COR-L47 (cell line): ENCODE measurements around the gene MAMLD1.

ENCODE experiments used
- DNase-seq: peaks from one replicate; lab custom pipeline; 2025; lab: John Stamatoyannopoulos, UW

MAMLD1 gene

GRCh38 chrX:150357790-150358189 is 5.3 kb upstream of the MAMLD1 start:
- DNase-seq, result no peak

GRCh38 chrX:150358651-150359050 is 4.5 kb upstream of the MAMLD1 start:
- no peak for DNase-seq

GRCh38 chrX:150360331-150360730 is 2.8 kb upstream of the MAMLD1 start:
- no peak for DNase-seq

DNA sequence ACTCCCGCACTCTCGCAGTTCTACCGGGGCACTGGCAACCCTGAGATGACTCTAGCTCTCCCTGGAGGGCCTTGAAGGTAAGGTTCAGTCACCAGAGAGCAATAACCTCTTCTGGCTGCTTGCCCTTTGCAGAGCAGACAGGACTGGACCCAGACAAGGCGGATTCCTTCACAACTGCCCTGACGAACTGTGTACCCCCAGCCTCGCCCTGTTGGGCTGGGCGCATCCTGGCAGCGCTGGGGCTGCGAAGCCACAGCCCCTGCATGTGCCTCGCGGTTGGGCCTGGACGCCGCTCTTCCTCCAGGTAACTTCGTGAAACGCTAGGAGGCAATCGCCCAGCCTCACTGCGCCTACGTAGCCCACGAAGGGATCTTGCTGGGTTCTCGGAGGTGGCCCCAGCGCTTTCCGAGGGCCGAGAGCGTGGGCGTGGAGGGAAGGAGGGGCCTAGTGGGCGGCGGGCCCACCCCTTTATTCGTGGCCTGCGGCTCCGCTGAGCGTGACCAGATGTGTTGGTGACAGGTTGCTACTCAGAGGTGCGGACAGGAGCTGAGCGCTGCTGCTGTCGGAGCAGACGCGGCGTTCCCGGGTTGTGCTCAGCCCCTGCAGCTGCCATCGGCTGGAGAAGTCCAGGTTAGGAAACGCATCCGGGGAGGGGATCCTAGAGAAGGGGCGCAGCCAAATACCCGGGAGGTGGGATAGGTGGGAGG is 1.9 kb upstream of the MAMLD1 start:
- no peak for DNase-seq

DNA sequence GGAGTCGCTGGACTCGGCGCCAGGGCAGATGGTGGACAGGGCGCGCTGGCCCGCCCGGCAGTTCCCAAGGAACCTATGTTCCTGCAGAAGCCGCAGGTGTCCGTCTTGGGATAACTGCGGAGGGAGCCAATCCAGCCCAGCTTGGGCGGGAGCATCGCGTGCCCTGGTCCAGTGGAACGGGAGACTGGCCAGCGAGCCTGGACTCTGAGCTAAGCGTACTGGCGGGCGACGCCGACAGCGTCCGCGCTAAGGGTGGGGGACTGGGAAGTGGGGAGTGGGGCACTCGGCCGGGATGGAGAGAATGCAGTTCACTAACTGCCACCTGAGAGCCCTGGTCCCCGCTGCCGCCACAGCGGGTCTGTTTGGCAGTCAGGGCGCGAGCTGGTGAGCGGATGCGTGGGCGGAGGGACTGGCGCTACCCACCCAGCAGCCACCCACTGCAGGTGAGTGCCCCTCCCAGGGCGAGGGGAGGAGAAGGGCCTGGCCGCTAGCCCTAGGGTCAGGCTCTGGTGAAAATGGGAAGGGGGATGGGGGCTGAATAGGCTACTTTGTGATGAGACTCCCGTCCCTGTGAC is 1.3 kb upstream of the MAMLD1 start:
- DNase-seq, result no peak

GRCh38 chrX:150363561-150364346 is 637 bp downstream of the MAMLD1 start:
- DNase-seq, result no peak

GRCh38 chrX:150364347-150365050 is 1.4 kb downstream of the MAMLD1 start:
- no peak for DNase-seq

- DNase-seq, result peak; percentile 12
These were observed 2.2 kb downstream of the MAMLD1 start for GRCh38 chrX:150365051-150365989.

DNA sequence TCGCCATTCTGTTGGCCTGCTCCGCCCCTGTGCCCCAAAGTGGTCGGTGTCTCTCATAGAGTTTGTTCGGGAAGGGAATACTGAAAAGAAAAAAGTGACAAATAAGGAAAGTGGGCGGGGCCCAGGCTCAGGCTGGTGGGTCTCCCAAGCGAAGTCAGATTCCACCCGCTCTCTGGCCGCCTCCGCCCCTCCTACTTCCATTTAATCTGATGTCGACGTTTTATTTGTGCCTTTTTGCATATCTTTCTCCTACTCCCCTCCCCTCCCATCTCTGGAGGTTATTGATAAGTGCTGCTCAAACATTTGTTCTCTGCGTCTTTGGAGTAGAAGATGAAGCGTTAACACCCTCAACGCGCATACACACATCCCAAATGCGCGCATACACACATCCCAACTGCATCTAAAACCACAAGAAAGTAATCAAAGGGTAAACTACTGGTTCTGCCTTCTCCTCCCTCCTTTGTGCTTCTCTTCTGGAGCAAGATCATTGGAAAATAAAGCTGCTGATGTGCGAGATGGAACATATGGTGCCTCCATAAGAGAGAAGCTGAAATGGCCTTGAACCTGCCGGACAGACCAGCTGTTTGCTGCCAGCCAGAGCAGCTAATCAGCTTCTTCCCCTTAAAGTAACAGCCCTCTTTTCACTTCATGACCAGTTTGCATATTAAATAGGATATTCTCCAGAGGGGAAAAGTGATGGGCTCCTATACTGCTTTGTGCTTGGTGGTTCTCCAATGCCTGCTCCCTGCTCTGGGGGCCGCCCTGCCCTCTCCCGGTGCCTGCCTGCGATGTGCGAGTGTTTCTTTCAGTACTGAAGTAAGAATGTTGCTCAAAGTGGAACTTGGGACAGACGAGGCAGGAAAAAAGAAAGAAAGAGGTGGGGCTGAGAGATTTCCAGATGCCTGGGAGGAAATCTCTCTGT is 3.1 kb downstream of the MAMLD1 start:
- no peak for DNase-seq

DNA sequence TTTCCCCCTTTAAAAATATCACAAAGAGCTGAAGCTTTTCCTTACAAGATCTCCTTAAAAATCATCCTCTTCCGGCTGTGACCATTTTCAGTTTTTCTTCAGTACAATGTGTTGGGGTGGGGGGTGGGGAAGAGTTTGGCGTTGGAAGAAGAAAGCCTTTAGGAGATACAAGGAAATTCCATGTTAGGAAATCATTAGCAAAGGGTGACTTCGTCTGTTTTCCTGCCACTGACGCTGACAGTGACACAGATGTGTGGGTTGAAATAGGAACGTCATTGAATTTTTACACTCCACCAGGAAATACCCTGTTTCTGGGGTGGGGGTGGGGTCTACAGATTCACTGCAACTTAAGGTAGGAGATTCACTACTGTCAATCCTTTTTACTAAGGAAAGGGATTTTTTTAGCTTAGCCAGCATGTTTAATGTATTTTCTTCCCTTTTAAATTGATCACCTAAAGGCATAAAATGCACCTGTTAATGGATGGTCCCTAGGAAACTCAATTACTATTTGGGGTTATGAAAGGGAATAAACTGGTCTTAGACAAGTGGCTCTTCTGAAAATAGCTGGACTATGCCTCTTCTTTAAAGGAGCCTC is 3.9 kb downstream of the MAMLD1 start:
- DNase-seq, result no peak

- DNase-seq, result no peak
These were observed 7.6 kb downstream of the MAMLD1 start for GRCh38 chrX:150370589-150371312.

- DNase-seq, result no peak
These were observed 8.8 kb downstream of the MAMLD1 start for GRCh38 chrX:150371877-150372276.

- no peak for DNase-seq
These were observed 9.2 kb downstream of the MAMLD1 start for GRCh38 chrX:150372280-150372679.

DNA sequence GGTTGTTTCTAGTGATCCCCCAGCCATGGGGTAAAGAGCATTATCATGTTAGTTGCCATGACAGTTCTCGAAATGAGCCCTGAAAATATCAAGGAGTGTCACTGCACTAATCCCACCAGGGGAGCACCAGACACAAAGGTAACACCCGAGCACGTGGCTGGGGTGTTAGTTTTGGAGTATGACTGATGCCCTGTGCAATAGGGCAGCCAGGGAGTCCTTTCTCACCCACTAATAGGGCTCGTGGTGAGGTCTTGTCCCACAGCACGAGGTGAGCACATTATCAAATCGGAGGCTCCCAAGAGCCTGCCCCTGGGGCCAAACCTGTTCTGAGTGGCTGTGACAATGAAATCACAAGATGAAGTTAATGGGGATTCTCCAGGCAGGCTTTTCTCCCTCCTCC is 9.6 kb downstream of the MAMLD1 start:
- DNase-seq, result no peak

GRCh38 chrX:150375243-150375770 is 12.2 kb downstream of the MAMLD1 start:
- DNase-seq, result no peak

DNA sequence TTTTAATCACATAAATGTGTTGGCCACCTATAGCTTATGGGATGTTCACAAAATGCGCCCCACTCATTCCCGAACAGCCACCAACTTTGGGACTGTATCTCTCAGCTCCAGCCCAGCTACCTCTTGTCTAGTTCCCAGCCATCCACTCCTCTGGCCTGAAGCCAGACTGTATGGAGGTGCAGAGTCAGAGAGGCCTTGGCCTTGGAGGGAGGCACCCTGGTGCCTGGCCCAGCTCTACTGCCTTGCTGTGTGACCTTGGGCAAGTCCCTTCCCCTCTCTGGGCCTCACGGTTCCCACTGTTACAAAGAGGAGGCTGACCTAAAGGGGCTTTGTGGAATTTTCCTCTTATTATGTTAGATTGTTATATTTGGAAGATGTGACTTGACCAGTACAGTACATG is 13.9 kb downstream of the MAMLD1 start:
- DNase-seq, result no peak

DNA sequence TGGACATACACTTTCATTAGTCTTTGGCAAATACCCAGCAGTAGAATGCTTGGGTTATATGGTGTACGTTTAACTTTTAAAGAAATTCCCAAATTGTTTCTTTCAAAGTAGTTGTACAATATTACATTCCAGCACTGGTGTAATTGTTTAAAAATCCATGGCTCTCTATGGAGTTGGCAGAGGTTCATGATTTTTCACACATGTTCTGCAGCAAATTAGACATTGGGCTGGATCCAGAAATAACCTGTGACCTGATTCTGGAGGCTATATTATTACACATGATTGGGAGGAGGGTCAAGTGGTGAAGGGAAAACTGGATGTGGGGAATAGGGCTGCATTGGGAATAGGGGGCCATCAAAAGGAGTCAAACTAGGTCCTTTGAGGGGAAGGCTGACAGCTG is 41.9 kb downstream of the MAMLD1 start:
- no peak for DNase-seq

DNA sequence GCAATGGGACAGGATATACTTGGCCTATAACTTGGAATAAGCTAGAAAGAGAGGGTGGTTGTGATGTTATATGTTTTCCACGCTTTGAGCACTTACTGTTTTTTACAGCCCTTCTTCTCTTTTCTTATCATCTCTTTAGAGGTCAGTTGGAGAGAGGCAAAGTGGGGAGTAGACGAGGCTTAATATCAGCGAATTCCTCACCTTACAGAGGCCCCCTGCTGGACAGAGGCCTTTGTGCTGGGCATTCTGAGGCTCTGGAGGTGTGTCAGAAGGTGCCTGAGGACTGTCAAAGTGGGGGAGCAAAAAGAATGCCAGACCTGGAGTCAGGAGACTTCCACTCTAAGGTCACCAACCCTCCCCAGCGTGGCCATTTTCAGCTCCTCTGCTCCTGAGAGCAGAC is 42.5 kb downstream of the MAMLD1 start:
- DNase-seq, result no peak

DNA sequence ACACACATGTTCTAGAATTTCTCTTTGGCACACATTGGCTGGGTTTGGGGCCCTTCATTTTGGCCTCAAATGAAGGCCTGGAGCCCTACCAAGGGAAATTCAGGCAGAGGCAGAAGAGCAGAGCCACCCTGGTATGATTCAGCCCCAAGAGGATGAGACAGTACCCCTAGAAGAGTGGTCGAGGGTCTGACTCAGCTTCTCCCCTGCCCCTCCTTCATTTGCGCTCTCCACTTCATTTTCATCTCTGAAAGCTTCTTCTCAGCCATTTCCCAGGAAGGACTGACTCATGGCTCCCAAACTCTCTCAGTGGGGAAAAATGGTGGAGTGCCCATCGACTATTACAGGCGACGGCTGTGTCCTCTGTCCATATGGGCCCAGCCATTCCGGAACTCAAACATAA is 43.5 kb downstream of the MAMLD1 start:
- DNase-seq, result no peak
